ENCODE measurements around the gene DNAH5. TPM values are rescaled to one million over a fixed set of nuclear protein-coding genes. Genes with fewer than 3 reads are reported as not detected.

The DNAH5 gene
- total and polyA plus RNA-seq, 2 of the 8 experiments (the other 6 are each of a cell fraction or from before 2014, with no cell fraction given), result 0.30 to 0.73 TPM

DNA sequence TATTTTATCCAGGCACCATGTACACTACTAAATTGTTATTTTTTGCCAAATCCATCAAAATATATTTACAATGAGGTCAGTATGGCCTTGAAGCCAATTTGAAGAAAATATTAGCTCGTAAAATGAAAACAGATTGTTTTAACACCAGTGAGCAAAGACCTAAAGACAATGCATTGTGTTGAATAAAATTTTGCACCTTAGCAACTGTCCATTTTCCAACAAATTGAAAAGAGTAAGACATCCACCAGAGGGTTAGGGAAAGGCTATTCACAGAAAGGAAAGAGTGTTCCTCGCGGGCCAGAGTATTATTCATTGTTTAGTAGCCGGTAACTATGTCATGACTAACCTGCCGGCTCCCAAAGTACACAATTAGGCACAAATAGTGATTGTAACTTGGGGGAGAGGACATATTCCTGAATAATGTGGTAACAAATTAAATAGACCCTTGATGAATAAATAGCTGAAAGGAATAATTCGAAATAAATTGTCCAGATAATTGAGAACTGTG is 213.3 kb downstream of the DNAH5 start:
- no peak overlapping the region for H2BK12ac ChIP-seq (ENCODE audit: low read depth, low read length)
- no peaks in the 10 kb centered on the region for H3K4me1 ChIP-seq (replicated peaks in 1 of 4; ENCODE audit: control insufficient read depth in 3 of 4, insufficient read depth in 4 of 4, low read length in 3 of 4)
- H4K8ac ChIP-seq (ENCODE audit: extremely low read depth, insufficient read depth, low read length), result no peak overlapping the region
- H3K4me2 ChIP-seq (ENCODE audit: insufficient read depth in 1 of 2, low read depth in 2 of 2, low read length in 2 of 2), result no peak overlapping the region
- 88% methylated on average over 6 of the region's 6 CpGs; no CpG with 5 or more reads in 1 of the 2 experiments for WGBS, 2 experiments (ENCODE audit: extremely low coverage in 1 of 2, insufficient coverage in 1 of 2, insufficient read length in 1 of 2, insufficient replicate concordance in 2 of 2, low coverage in 1 of 2, low lambda C conversion rate in 2 of 2, missing lambda C conversion rate in 1 of 2)
- CTCF ChIA-PET (ENCODE audit: partially characterized antibody), result interaction anchor here (0.9 to 1.6 kb wide), 2 partner anchors 12 to 147 kb away, joined by 3 to 5 read pairs; no protein-coding TSS in a partner anchor
- H2AFZ ChIP-seq (ENCODE audit: low read length), result no peak overlapping the region
- H3K4me3 ChIP-seq (ENCODE audit: extremely low read depth in 1 of 4, insufficient read depth in 2 of 4, low read depth in 3 of 4, low read length in 4 of 4), result no peak overlapping the region
- TF ChIP-seq, protein P1, sequence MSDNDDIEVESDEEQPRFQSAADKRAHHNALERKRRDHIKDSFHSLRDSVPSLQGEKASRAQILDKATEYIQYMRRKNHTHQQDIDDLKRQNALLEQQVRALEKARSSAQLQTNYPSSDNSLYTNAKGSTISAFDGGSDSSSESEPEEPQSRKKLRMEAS (IDR thresholded peaks at IDR 0.05), result no peak
- no peak for TF ChIP-seq JUN (IDR thresholded peaks at IDR 0.05; ENCODE audit: low read depth, low read length)
- TF ChIP-seq SUZ12 (IDR thresholded peaks at IDR 0.05; ENCODE audit: low read length), result no peak
- no peak for TF ChIP-seq KDM4A (IDR thresholded peaks at IDR 0.05; ENCODE audit: low read depth, low read length, severe bottlenecking)
- TF ChIP-seq CBX5 (IDR thresholded peaks at IDR 0.05; ENCODE audit: low read depth, low read length), result no peak
- TF ChIP-seq YY1 (IDR thresholded peaks at IDR 0.05; ENCODE audit: low read depth, low read length), result no peak
- no peak overlapping the region for H2BK120ac ChIP-seq (replicated peaks; ENCODE audit: low read depth, low read length)
- H3K36me3 ChIP-seq (ENCODE audit: control insufficient read depth in 2 of 4, insufficient read depth in 4 of 4, low read length in 3 of 4), result no peaks in the 10 kb centered on the region
- H3K27ac ChIP-seq (ENCODE audit: low read depth, low read length), result no peak overlapping the region
- no peak for DNase-seq (ENCODE audit: low read depth in 1 of 2, low spot score in 2 of 2)
- no peak overlapping the region for H2AK5ac ChIP-seq (ENCODE audit: low read depth, low read length)
- H3K9me3 ChIP-seq (ENCODE audit: insufficient read depth in 2 of 2, low read depth in 1 of 2, low read length in 1 of 2), result no peaks in the 10 kb centered on the region
- no peaks in the 10 kb centered on the region for H3K23me2 ChIP-seq (ENCODE audit: low read depth, low read length)
- no peak overlapping the region for H4K5ac ChIP-seq (ENCODE audit: insufficient read length, low read depth, low read length)
- no peaks in the 10 kb centered on the region for H3K27me3 ChIP-seq (replicated peaks in 1 of 4; ENCODE audit: control insufficient read depth in 3 of 4, extremely low read depth in 1 of 4, insufficient read depth in 3 of 4, low read length in 3 of 4)
- no peak overlapping the region for H2BK20ac ChIP-seq (ENCODE audit: low read length)
- H3K18ac ChIP-seq (ENCODE audit: extremely low read depth, low read length), result no peak overlapping the region
- no peak for FAIRE-seq
- no peak overlapping the region for H3K14ac ChIP-seq (ENCODE audit: insufficient read length)
- H2BK5ac ChIP-seq (ENCODE audit: low read depth, low read length), result no peak overlapping the region
- H3K56ac ChIP-seq (replicated peaks; ENCODE audit: insufficient read length, low read depth, low read length), result no peak overlapping the region
- H3K4ac ChIP-seq (replicated peaks; ENCODE audit: insufficient read length, low read depth, low read length), result no peak overlapping the region
- H4K91ac ChIP-seq (replicated peaks; ENCODE audit: insufficient read length, low read length), result no peak overlapping the region
- no peak overlapping the region for H3K9ac ChIP-seq (replicated peaks in 1 of 4; ENCODE audit: extremely low read depth in 1 of 4, low read depth in 3 of 4, low read length in 3 of 4)
- no peak overlapping the region for H2BK15ac ChIP-seq (ENCODE audit: low read length)
- POLR2A ChIA-PET (ENCODE audit: partially characterized antibody), result no interaction called here
- no peaks in the 10 kb centered on the region for H3K79me1 ChIP-seq (ENCODE audit: low read depth, low read length)
- H3K23ac ChIP-seq (ENCODE audit: insufficient read length), result no peak overlapping the region
- H3K79me2 ChIP-seq (ENCODE audit: control insufficient read depth in 1 of 2, insufficient read depth in 2 of 2, low read length in 2 of 2), result no peaks in the 10 kb centered on the region
- H4K20me1 ChIP-seq (replicated peaks in 1 of 2; ENCODE audit: control insufficient read depth in 1 of 2, insufficient read depth in 2 of 2, low read length in 2 of 2), result no peaks in the 10 kb centered on the region

Data from H1 (cell line).